IPS DF 4.7 (cell line): ENCODE data around the gene BAIAP3.
"Not testable (repeated sequence)": the region's sequence is repeated elsewhere in the genome, so short reads cannot be mapped to it uniquely, and the experiment has no call there.

ENCODE experiments used
- DNase-seq: peaks from one replicate; pipeline ENCODE4 v3.0.0-alpha.2; 2013; ENCODE audit warnings: low spot score; ENCODE audit errors: extremely low read depth

The BAIAP3 gene

DNA sequence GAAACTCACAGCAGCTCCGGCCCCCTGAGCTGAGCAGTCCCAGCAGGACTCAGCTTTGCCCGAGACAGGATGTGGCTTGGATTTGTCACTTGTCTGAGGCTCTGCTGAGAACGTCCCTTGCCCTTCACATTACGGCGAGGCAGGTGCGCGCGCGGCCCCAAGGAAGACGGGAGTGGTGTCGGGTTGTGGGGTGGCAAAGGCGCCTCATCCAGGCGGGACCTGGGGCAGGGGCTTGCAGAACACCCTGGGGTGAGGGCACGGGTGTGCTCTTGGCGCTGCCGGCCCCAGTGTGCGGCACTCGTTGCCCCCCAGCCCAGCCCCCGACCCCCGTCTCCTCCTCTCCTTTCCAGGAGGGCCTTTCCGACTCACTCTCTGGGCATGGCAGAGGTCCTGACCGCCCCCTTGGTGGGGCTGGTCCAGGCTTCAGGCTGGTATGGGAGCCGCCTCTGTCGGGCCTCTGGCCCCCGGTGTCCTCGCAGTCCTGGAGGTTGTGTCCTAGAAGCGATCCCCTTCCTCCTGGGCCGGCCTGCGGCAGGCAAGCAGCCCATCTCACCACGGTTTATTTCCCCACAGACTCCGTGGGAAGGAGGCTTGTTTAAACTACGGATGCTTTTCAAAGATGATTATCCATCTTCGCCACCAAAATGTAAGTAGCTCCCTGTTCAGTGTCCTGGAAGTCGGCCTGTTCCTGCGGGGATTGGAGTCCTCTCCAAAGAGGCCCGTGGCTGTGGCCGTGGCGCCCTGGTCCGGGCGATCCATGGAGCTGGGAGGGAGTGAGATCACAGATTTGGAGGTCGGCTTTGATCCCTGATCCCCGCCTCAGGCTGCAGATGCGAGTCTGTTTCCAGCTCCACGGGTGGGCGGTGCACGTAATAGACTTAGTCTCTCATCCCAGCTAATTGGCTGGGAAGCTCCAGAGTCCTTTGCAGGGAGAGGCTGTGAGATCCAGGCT is 18.1 kb upstream of the BAIAP3 start:
- DNase-seq = no peak

DNA sequence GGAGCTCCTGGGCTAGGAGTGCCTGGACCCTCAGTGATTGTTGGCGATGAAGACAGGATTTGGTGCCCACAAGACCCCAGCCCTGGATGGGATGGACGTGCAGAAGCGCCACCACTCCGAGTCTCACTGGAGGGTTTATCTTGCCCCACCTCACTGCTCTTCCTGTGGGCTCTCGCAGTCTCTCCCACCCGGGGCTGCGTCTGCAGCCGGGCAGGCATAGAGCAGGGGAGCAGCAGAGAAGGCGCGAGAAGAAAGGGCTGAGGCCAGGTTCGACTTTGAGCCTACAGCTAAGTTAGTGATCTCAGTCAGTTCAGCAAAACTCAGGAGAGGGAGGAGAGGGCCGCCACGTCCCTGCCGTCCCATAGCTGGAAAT is 17.4 kb upstream of the BAIAP3 start:
- no peak for DNase-seq

DNA sequence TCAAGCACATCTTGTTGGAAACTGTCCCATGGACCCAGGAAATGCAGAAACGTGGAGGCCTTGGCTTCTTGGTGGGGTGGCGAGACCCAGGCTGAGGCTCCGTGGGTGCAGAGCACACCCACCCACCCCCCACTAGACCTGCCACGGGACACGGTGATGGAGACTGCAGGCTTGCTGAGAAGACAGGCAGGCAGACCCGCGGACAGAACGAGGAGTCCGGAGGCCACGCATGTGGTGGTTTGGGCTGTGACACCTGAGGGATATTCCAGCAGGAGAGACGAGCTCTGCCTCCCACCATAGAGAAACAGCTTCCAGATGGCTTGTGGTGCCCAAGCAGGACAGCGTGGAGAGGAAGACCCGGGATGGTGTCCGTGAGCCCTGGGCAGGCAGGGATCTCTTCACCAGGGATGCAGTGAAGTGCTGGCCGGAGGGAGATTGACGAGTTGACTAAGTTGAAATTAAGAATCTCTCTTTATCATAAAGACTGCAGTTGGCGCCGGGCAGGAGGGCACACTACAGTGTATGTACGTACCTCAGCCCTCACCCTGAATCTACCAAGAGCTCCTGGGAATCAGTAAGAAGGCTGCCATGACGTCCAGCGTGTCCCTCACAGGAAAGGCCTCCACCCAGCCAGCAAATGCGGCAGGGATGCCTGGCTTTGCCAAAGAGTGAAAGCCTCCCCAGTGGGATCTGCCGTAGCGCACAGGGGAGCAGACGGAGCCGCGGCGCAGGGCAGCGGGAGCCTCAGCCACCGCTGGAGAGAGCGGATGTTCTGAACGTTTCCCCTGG is 15.8 kb upstream of the BAIAP3 start:
- DNase-seq = no peak

DNA sequence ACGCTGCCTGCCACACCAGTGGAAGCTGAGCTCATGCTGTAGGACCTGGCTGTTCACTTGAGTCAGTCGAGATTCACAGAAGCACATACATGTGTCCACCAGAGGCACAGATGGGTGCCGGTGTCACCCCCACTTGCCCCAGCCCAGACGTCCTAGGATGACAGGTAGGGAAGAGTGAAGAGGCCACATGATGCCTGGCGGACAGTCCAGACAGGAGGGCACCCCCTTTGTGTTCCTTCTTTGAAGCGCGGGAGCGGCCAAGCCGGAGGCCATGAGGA is 15.2 kb upstream of the BAIAP3 start:
- no peak for DNase-seq

DNA sequence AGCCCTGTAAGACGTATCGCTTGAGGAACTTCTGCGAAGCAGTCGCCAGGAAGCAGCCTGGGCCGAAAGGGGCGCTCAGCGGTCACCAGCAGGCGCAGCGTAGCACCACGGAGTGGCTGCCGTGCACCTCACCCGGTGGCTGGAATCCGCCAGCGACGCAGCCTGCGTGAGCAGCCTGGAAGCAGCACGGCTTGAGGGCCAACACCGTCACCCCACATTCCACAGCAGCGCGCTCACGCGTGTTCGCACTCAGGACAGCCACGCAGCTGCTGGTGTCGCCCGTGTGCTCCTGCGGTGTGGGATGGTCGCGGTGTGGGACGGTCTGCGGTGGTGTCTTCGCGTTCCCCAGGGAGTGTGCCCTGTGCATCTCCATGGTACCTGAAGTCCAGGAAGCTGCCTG is 14.4 kb upstream of the BAIAP3 start:
- DNase-seq = no peak

DNA sequence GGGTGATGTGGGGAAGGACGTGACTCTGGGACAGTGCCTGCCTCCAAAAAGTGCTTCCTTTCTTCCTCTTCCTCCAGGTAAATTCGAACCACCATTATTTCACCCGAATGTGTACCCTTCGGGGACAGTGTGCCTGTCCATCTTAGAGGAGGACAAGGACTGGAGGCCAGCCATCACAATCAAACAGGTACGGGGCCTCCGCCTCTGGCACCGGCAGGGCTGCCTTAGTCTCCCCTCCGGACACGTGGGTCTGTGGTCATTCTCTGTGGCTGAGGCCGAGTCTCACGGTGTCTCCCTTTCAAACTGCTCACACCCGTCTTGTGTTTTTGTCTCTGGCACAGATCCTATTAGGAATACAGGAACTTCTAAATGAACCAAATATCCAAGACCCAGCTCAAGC is 13.3 kb upstream of the BAIAP3 start:
- DNase-seq = no peak

DNA sequence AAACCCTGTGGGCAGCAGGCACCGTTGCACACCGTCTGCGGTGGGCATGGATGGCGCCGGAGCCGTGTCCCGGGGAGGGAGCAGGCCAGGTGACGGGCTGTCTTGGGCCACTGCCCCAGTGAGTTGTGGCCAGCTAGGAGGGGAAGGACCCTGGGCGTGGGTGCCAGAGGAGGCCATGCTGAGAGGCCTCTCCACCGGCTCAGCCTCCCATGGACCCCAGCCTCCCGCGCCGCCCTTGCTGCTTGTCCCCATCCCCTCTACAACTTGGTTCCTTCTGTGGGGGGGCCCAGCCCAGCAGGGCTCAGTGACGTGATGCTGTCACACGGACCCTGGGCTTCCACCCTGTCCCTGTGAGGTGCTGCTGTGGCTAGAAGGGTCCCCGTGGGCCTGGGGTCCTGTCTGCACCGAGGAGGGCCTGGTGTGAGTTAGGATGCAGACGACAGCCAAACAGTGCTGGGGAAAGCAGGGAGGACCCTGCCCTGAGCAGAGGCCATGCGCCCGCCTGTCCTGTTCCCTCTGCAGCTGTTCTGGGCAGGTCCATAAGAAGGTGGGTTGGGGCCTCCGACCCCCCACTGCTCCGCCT is 12.7 kb upstream of the BAIAP3 start:
- DNase-seq = no peak

DNA sequence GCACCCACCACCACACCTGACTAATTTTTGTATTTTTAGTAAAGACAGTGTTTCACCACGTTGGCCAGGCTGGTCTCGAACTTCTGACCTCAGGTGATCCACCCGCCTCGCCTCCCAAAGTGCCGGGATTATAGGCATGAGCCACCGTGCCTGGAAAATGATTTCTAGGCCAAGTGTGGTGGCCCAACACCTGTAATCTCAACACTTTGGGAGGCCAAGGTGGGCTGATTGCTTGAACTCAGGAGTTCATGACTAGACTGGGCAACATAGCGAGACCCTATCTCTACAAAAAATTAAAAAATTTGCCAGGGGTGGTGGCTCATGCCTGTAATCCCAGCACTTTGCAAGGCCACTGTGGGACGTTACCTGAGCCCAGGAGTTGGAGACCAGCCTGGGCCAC is 11.0 kb upstream of the BAIAP3 start:
- no peak for DNase-seq

DNA sequence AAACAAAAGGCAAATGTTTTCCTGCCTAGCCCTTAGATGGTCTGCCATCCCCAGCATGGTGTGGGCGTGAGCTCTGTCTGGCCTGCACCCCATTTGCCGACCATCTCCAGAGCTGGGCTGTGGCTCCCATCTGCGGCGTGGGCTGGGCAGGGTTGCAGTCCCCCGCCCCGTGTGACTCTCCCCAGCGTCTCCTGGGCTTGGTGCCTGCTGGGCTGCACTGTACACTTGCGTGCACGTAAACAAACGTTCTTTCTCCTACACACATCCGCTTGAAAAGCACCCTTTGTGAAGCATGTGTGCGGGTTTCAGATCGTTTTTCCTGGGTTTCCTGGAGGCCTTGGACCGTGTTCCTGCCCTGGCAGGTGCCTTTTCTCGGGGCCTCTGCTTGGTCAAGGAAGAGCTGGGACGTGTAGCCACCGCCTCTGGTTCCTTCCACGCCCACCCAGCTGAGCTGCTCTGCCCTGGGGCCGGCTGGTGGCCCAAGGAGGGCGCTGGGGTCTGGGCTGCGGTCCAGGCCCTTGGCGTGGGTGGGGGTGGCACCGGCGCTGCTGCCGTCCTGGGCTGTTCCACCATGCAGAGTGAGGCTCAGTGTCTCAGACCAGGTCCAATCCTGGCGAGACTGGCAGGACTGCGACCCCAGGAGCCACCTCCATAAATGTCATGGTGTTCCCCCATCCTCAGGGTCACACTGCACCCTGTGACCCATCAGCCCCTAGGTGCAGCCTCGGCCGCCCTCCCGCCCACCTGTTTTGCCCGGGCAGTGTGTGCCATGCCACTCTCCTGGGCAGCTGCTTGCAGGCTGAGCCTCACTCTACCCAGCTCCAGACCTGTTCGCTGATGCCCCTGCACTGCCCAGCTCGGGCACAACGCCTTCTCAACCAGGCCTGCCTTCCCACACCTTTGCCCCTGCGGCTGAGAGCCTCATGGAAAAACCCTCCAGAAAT is 9.9 kb upstream of the BAIAP3 start:
- no peak for DNase-seq

DNA sequence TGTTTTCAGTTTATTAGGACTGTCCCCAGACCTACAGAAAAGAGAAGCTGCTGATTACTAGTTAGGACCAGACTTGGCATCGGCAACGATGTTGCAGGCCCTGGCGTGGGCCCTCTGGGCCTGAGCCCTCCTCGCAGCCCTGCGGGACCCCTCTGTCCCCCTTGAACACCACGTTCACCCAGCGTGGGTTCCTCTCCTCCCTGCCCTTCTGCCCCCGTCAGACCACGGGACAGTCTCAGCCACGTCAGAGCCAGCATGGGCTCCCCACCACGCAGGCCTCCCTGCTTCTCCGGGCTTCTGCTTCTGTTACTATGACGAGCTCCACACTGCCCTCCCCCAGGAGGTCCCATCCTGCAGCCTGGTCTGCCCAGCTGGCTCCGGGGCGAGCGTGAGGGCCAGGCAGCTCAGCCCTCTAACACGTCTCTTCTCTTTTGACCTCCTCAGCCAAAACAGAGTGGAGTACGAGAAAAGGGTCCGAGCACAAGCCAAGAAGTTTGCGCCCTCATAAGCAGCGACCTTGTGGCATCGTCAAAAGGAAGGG is 9.1 kb upstream of the BAIAP3 start:
- DNase-seq = no peak

DNA sequence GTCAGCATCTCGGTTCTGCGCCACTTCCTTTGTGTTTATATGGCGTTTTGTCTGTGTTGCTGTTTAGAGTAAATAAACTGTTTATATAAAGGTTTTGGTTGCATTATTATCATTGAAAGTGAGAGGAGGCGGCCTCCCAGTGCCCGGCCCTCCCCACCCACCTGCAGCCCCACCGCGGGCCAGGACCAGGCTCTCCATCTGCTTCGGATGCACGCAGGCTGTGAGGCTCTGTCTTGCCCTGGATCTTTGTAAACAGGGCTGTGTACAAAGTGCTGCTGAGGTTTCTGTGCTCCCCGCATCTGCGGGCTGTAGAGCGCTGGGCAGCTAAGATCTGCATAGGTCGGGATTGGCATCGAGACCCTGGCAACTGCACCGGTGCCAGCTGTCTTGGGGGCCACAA is 8.2 kb upstream of the BAIAP3 start:
- DNase-seq = no peak

DNA sequence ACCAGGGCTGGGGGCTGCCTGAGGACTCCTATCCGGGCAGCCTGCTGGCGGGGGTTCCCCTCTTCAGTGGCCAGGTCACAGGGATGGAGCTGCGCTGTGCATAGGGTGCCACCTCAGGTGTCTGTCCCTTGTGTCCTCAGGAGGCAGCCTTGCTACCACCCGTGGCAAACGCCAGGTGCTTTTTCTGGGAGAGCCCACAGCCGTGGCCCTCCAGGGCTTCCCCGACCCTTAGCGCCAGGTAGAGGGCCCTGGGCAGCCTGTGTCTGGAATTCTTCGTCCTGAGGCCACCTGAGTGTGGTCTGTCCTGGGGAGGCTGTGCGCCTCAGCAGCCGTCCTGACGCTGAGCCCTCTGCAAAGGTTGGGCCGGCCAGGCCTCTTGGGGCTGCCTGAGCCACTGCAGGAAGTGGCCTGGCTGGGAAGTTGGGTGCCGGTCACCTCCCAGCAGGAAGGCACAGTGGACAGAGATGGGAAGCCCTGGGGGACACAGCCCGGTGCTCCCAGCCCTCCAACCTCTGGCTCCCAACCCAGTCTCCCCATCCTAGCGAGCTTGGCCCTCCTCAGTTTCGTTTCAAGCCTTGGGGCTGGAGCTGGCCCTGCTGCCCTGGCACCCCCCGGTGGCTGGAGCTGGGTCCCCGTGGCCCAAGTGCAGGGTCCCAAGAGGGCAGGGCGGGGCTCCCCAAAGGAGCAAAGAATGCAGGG is 7.6 kb upstream of the BAIAP3 start:
- DNase-seq = no peak

DNA sequence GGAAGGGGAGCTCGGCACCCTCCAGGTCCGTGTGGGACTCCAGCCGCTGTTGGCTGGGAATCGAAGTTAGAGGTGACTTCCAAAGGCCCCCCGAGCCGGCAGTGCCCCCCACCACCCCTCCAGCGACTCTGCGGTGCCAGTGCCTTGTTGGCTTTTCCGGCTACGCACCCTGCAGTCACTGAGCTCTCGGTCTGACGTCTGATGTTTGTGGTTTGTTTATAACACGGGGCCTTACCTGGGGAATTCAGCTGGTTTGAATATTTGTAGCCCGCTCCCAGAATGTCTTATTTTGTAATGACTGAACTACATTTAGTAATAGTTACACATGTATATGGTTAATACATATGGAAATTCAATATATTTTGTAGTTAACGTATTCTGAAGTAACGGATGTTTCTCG is 7.1 kb upstream of the BAIAP3 start:
- DNase-seq = no peak

DNA sequence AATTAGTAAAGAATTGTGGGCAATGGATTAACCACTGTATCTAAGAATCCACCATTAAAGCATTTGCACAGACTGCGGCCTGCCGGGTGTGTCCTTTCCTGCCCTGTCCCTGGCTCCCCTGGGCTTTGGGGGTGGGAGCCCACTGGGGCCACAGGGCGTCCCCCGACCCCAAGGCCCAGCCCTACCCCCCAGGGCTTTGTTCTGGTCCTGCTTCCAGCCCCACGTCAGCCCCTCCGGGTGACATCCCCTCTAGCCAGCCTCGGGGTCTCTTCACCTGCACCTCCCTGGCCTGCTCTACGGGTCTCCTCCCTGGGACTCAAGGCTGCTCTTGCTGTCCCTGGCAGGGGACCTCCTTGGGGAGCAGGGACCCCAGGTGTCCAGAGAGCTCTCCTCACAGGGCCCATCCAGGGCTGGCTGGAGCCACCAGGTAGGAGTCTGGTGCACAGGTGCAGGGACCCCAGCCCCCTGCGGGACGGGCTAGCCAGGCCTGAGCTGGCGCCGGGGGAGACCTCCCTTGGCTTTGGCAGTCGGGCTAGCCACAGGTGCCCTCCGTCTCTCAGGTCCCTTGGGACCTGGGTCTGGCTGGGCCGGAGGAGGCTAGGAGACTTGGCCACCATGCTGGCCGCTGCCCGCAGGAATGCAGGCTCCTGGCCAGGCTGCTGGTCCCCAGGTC is 6.4 kb upstream of the BAIAP3 start:
- no peak for DNase-seq

DNA sequence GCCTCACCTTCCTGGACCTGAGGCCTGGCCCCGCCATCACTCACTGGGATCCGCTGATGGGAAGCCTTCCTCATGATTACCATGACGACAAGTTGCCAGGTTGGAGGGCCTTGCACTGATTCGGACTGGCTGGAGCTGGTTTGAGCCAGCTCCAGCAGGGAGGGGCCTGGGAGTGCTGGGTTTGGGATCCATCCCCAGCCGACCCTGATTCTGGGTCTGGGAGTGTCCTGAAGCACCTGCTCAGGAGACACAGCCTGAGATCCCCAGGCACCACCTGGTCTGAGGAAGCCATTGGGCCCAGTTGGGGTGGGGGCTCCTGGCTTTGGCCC is 5.9 kb upstream of the BAIAP3 start:
- DNase-seq = no peak

DNA sequence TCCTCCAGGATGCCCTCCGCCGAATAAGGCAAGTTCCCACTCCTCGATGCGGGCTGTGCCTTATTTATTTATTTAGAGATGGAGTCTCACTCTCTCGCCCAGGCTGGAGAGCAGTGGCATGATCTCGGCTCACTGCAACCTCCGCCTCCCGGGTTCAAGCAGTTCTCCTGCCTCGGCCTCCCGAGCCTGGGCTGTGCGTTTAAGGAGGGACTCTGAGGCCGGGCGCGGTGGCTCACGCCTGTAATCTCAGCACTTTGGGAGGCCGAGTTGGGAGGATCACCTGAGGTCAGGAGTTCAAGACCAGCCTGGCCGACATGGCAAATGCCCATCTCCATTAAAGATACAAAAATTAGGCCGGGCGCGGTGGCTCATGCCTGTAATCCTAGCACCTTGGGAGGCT is 5.3 kb upstream of the BAIAP3 start:
- not testable (repeated sequence) for DNase-seq

DNA sequence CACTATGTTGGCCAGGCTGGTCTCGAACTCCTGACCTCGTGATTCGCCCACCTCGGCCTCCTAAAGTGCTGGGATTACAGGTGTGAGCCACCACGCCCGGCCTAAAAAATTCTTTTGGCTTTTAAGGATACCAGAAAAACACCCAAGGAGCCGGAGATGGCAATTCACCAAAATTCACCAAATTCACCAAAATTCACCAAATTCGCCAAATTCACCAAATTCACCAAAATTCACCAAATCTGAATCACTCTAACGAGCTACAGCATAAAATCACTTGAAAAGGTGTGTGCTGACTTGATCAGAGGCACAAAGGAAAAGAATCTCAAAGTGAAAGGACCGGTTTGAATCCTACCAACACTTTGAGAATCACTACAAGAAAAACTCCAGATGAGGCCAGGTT is 4.5 kb upstream of the BAIAP3 start:
- not testable (repeated sequence) for DNase-seq

DNA sequence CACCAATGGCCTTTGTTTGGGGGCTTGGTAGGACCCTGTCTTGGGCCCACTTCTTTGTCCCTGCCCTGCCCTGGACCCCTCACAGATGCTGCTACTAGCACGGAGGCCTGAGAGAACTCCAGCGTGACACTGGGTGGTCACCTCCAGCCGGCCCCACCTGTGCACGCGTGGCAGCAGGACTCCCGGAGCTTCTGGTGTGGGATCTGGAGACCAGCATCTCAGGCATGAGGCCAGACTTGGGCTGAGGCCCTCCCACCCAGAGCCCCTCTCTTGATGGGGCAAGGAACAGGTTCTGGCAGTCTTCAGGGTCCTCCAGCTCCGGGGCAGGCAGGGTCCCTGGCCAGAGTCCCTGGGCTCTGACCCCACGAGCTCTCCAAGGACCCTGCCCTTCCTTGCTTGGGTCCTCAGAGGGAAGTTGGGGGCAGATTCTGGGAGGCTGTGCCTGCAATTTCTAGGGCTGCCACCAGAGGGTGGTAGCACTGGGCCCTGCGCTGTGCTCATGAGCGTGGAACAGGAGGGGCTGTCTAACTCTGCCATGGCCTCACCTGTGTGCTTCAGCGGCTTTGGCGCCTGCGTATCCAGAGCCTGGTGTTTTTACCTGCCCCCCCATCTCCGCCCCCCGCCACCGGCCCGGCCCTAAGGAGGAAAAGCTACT is 3.1 kb upstream of the BAIAP3 start:
- DNase-seq = no peak

DNA sequence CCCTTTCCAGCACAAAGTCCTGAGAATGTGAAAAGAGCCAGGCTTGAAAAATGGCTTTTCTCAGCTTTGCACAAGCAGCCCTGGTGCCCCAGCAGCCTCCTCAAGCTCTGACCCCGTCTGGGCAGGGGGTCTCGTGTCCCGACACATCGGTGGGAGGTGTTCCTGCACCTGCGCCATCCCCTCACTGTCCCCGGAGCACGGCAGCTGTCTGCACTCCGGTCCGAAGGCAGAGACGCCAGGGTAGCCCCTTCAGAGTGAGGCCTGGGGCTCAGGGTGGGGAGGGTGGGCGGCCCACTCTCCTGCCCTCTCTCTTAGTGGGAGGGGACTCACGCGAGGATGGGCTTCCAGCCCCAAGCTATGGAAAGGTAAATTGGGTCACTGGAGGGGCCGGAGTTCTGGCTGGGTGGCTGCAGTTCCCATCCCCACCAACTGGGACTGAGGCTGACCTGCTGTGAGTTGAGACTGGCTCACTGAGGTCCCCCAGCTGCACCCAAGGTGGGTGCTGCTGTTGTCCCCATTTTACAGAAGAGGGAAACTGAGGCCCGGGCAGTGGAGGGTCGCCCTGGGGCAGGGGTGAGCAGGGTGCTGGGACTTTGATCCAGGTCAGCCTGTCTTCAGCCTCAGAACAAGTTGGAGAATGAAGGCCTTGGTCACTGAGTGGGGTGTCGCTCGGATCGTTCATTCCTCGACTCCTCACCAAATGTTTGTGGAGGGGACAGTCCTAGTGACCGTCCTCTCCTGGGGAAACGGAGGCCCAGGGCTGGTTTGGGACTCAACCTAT is 2.3 kb upstream of the BAIAP3 start:
- DNase-seq = no peak
